ENCODE results near the gene TERC.

The TERC gene

DNA sequence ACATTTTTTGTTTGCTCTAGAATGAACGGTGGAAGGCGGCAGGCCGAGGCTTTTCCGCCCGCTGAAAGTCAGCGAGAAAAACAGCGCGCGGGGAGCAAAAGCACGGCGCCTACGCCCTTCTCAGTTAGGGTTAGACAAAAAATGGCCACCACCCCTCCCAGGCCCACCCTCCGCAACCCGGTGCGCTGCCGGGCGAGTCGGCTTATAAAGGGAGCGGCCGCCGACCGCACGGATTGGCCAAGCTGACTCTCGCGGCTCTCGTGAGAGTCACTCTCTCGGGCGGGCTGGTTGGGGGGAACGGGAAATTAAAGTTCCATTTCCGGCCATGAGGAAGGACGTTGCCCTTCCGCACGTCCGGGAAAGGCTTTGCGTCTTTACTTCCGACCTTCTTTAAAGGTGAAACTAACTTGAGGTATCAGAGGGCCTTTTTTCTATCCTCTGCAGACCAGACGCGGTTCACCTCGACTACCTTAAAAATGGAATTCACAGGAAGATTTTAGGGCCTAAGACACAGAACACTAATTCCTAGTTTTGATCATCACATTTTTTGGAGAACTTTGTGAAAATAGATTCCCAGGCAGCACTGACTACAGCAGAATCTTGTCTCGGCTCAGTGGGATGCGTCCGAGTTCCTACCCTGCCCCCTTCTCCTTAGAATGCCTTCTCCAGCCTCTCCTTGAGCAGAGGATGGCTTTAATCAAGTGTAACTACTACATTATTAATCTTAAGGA lies at the start of gene TERC:
Gene TERC, minus strand, starts transcription at position 179 of the 731 bp plus-strand sequence.
- DNase-seq, result peak; percentile 96 to 97

DNA sequence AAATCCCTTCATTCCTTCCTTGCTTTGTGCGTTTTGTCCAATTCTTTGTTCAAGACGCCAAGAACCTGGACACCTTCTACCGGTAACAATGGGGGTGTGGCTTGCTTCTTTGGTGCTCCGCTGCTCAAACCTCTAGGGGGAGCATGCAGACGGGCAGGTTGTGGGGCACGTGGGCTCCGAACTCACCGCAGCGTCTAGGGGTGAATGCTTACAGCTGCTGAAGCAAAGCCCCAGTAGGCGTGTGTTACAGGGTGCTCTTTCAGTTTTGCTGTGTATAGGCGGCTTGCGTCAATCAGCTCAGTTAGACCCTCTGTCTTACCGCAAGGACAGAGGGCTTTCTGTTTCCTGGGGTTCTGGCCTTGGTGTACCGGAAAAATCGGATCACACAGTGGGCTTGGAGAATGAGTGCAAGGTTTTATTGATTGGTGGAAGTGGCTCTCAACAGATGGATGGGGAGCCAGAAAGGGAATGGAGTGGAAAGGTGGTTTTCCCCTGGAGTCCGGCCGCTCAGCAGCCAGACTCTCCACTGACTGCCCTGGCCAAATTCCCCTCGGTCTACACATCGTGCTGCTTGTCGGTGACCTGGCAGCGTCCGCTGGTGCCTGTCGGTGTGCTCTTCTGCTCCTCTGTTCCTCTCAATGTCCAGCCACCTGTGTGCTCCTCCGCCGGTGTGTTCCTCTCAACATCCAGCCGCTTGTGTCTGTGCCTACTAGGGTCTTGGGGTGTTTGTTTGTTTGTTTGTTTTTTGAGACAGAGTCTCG lies 49.1 kb upstream of the TERC start:
- peak; percentile 82 to 90 for DNase-seq

DNA sequence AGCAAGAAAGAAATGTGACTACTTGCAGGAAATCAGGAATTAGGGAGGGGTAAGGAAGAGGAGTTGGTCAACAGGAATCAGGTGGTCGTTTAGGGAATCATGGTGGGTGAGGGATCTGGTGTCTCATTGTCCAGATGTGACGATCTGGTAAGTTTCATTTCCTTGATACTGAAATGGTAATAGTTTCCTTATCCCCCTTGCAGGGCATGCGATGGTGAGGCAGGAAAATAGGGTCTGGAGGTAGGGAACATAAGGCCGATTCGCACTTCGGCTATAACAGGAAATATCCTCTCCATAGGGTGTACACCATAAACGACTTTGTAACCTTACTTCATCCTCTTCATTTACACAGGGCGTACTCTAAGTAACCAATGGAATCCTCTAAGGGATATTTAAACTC lies 48.4 kb upstream of the TERC start:
- DNase-seq, result peak in 1 of 2 experiments; percentile 51

- DNase-seq, result peak; percentile 94 to 96
Measured at GRCh38 chr3:169812332-169813235, 47.7 kb upstream of the TERC start, which contains the start of the genes LRRC34 and LRRIQ4. Gene LRRC34 (minus strand): TSS chr3:169812904. CDS start chr3:169812548, 356 bp downstream. Gene LRRIQ4 (plus strand): TSS chr3:169812870. CDS start chr3:169821922, 9,052 bp downstream.

- peak; percentile 35 to 62 for DNase-seq
Measured at GRCh38 chr3:169811631-169812331, 46.9 kb upstream of the TERC start.

GRCh38 chr3:169809230-169809795 lies 44.5 kb upstream of the TERC start:
- no peak for DNase-seq

GRCh38 chr3:169804681-169805080 lies 39.8 kb upstream of the TERC start:
- no peak for DNase-seq

DNA sequence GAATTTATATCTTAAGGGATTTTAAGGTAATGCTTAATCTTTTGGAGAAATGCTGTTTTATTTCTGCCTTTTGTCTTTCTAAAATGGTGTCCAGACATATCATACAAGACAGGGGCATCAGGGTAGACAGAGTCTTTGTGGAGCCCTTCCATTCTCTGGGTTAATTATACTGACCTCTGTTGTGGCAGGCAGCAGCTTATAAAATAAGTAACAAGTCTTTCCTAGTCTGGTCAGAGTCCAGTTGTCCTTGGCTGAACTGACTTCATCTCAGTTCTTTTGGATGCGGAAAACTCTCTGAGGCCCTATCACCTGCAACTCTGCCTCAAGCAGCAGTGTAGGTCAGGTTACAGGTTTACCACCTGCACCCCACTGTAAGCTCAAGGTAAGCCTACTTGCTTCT lies 27.5 kb upstream of the TERC start:
- DNase-seq, result no peak

DNA sequence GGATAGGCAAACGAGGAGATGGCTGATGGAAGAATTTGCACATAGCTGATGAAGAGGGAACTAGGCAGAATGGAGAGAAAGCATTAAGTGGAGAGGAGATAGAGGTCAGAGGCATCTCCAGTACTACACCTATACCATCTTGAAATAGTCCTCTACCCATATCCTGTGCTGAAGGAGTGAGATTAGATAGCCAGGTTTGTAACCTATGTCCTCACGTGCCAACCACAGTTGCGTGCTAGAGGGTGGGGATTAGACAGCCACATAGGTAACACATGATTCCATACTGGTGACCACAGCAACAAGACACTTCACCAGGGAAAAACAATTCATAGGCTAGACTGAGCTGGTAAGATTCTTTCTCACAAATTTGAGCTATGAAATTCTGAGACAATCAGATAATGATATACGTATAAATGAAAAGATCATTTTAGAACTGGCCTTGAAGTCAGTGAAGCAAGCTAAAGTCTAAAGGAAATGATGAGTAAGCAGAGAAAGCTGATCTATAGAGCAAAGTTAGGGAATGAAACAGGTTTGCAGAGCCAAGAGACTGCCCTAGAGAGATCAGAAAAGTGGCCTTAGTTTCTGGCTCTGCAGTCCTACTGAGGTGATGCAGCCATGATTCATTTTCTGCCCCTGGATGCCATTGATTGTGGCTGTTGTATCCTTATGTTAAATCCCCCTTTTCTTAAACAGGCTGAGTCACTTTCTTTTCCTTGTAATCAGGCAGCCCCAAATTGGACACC lies 26.0 kb upstream of the TERC start:
- DNase-seq, result no peak

DNA sequence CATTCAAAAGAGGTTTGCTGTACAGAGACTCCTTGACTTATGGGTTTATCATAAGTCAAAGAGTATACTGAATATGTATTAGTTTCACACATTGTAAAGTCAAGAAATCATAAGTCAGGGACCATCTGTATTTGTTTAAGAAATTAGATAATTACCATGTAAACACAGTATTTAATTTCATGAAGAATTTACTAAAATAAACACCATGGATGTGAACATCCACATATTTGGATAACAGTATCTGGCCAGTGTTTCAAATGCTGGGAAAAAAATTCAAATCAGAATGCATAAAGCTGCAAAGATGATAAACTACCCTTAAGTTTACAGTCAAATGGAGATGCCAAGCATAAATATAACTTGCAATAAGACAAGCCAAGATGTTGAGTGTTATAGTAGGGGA lies 25.4 kb upstream of the TERC start:
- no peak for DNase-seq

GRCh38 chr3:169787791-169788190 lies 22.9 kb upstream of the TERC start:
- DNase-seq, result no peak

- DNase-seq, result no peak
Measured at GRCh38 chr3:169787120-169787519, 22.3 kb upstream of the TERC start.

GRCh38 chr3:169781209-169781855 lies 16.5 kb upstream of the TERC start:
- DNase-seq, result no peak

DNA sequence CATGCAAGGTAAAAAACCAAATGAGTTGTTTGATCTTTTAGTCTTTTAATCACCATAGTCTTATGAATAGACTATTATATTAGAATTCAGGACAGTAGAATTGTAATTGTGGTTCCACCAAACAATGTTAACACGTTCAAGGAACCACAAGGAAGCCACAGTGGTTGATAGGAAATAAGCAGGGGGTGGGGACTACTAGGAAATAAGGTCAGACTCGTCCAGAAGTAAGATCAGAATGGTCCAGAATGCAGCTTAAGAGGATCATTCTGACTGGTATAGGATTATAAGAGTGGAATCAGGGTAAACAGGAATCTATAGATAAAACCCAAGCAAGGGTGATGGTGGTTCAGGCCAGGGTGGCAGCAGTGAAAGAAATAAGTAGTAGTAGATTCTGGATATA lies 15.9 kb upstream of the TERC start:
- no peak for DNase-seq

- no peak for DNase-seq
Measured at GRCh38 chr3:169777822-169778221, 13.0 kb upstream of the TERC start.

GRCh38 chr3:169774186-169774585 lies 9.3 kb upstream of the TERC start:
- DNase-seq, result no peak

GRCh38 chr3:169772897-169773816 lies 8.3 kb upstream of the TERC start, which contains the start of gene MYNN:
Gene MYNN (plus strand): TSS chr3:169773396. CDS start chr3:169774296, 900 bp downstream.
- DNase-seq, result peak; percentile 96

DNA sequence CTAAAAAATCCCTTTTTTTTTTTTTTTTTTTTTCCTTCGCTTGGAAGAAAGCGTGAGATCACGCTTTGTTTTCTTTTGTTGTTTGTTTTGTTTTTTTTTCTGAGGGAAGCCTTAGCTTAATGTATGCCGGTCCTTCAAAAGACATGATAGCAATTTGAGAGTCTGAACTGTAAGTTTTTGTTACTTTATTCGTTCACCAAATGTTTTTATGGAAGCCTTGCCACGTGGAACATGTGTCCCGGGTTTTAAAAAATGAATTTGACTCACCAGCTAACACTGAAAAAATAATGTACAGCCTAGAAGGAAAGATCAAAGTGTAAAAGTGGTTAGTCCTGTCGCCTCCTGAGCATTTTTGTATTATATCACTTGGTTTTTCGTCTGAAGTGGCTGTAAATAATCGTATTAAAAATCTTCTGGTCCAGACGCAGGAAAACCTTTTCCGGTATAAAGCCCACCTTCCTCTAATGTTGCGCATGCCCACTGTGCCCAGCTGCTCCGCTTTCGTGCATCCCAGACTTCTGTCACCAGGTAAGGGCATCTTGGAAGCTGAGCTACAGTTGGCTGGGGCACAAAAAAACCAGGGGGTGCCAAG lies 7.5 kb upstream of the TERC start:
- DNase-seq, result peak; percentile 92 to 96
